GM12891 (cell line): ENCODE results near the gene FMN1.

Experiments
- POLR2A ChIP-seq: IDR thresholded peaks from 2 replicates; pipeline ENCODE4 v1.6.1; 2011; ENCODE audit warnings: low read depth, low read length, control low read depth
- TAF1 ChIP-seq: IDR thresholded peaks from 2 replicates; pipeline ENCODE4 v1.6.1; 2011; ENCODE audit warnings: low read depth, low read length, control low read depth

DNA sequence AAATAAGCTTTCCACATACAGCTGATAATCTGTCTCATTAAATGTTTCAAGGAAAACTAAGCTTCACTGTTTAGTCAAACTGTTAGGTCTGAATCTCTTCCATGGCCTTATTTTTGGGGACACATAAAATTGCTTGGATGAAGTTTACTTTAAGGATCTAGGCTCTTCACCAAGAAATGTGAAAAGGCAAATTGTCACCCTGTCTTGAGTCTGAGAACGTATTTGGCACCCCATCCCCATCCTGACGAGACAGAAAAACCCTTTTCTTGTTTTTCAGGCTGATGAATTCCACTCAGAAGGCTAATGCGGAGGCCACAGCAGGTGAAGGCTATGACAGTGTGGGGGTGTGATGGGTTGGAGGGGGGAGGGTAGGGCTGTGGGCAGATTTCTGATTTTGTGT lies 250.1 kb downstream of the FMN1 start:
- TF ChIP-seq POLR2A (no peak), TAF1 (no peak)
